Measurements from ENCODE around the gene MIF4GD.

DNA sequence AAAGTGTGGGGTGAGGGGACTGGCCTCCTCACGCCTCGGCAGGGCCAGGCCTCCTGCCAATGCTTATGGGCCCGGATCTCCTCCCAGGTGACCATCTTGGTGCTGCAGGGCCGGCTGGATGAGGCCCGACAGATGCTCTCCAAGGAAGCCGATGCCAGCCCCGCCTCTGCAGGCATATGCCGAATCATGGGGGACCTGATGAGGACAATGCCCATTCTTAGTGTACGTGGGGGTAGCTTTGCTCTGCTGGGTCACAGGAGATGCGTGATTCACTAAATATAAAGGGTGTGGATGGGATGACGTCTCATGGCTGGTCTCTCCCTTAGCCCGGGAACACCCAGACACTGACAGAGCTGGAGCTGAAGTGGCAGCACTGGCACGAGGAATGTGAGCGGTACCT is 46.0 kb downstream of the MIF4GD start:
- TF ChIP-seq ARNTL (CRISPR knock-in tag; IDR thresholded peaks at IDR 0.05; ENCODE audit: borderline replicate concordance, low read depth) = no peak
- no peak for TF ChIP-seq ZNF70 (CRISPR knock-in tag; IDR thresholded peaks at IDR 0.05)
- no peak for TF ChIP-seq TCF4 (CRISPR knock-in tag; IDR thresholded peaks at IDR 0.05; ENCODE audit: borderline replicate concordance)

Data from SK-N-SH treated with all-trans-retinoic acid at 6 μM for 48 hours (cell line).